A549 treated with CpdA at 1 μM for 4 hours (cell line): Measurements from ENCODE around the gene LDLRAD2. TPM values are rescaled to one million over a fixed set of nuclear protein-coding genes. Genes with fewer than 3 reads are reported as not detected.

ENCODE experiments used
- total RNA-seq: library from RNA; stranded (reverse); fragments of 200-300 nt; extraction: Qiagen RNA extraction; gene quantifications from 5 replicates; pipeline ENCODE4 v1.2.3, GENCODE V29; 2022; ENCODE audit warnings: low read depth

Gene LDLRAD2, protein sequence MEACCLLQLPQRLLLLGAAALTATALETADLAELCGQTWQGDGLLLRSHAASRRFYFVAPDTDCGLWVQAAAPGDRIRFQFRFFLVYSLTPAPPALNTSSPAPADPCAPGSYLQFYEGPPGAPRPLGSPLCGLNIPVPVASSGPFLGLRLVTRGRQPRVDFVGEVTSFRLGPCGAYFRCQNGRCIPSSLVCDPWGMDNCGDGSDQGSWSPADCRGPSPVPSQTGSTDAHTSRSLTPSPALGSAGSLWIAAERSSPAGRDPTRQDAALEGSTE
- 0.10 to 0.33 TPM (median 0.14 TPM) in 5 replicates for total RNA-seq

DNA sequence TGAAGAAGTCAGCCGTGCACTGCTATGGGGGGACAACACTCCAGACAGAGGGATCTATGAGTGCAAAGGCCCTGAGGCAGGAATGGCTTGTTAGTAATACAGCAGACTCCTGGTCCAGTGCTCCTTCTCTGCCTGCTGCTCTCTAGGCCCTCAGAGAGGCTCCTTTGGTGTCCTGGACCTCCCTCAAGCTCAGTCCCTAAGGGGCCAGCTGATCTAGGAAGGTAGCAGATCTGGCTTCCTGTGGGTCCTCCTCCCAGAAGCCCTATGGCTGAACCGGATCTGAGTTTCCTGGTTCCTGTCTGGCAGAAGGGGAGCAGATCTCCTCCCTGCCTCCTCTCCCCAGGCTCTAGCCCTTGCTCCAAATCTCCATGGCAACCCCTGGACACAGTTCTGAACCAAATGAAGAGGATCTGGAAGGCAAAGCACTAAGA is at the start of gene LDLRAD2:
TSS of gene LDLRAD2 (plus strand) at position 391 of the 431 bp plus-strand sequence. CDS start 187 bp downstream, outside the sequence.

DNA sequence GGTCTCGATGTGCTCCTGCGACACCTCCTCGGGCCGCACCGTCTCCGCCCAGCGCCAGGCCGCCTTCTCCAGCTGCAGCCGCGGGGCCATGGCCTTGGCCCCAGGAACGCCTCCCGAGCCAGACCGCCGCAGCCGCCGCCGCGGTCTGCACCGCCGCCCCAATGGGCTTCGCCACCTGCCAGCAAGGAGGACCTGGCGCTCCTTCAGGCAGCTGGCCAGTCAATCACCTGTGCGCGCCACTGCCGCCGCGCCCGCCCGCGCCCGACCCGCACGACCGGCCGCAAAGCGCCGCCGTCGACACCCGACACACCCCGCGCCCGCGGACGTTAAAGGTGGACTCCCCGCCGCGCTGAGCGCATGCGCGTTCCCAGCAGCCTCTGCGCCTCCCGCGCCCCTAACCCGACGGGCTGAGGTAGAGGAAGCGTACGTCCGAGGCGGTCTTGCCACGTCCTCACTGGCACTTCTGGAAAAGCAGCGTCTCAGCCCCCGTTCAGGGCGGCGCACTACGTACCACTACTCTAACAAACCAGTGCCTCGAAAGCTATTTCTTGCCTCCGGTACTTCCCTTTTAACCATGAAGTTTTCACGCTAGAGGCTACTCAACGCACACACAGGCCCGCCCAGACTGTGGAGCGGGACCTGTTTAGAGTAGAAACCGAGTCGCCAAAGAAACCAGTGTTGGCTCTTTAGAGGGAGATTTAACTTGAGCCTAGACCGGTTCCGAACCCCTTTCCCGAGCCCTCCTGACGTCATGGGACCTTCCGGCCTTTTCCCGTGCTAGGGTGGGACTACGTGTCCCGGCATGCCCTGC is 29.0 kb upstream of the LDLRAD2 start, which contains the start of gene USP48:
TSS of gene USP48 (minus strand) at position 282 of the 811 bp plus-strand sequence. CDS start at position 90, 192 bp downstream.

Other genes starting within 250 kb of the LDLRAD2 start
- gene RAP1GAP, start 142.9 kb upstream of the LDLRAD2 start, total RNA-seq, result 8.7 to 14.4 TPM (median 12.2 TPM) in 5 replicates
- 16.0 to 18.6 TPM (median 18.3 TPM) in 5 replicates for gene USP48, start 29.1 kb upstream of the LDLRAD2 start, total RNA-seq
- gene HSPG2, start 125.0 kb downstream of the LDLRAD2 start, total RNA-seq, result 48.7 to 70.8 TPM (median 55.7 TPM) in 5 replicates
- gene CELA3B, start 164.8 kb downstream of the LDLRAD2 start, total RNA-seq, result not detected in 5 replicates
- not detected in 5 replicates for gene CELA3A, start 189.4 kb downstream of the LDLRAD2 start, total RNA-seq
- gene CDC42, start 240.4 kb downstream of the LDLRAD2 start, total RNA-seq, result 144 to 215 TPM (median 150 TPM) in 5 replicates